Activated CD8-positive, alpha-beta T cell treated with anti-CD3 and anti-CD28 coated beads for 36 hours (primary cell): ENCODE data around the gene COL5A1. TPM values are rescaled to one million over a fixed set of nuclear protein-coding genes. Genes with fewer than 3 reads are reported as not detected.

Experiments
- ATAC-seq: fragments of 200-7000 bp; cut with Tn5 transposase; one replicate; pipeline ENCODE4 v1.10.0; 2021; ENCODE audit warnings: mild to moderate bottlenecking, moderate library complexity
- CTCF ChIA-PET: fragments of 350-600 bp; sonication (Branson Sonifier 250); formaldehyde crosslinking; loops from one replicate; lab custom pipeline; 2021; ENCODE audit warnings: antibody characterized with exemption; lab: Charles Lee
- POLR2A ChIA-PET: fragments of 350-600 bp; sonication (Branson Sonifier 250); formaldehyde crosslinking; loops from one replicate; lab custom pipeline; 2021; ENCODE audit warnings: antibody characterized with exemption; lab: Charles Lee
- DNase-seq: peaks from one replicate; pipeline ENCODE4 v3.0.0-alpha.2; 2020
- H3K27ac Mint-ChIP-seq: one replicate; pipeline ENCODE4 v1.8.0; 2021; ENCODE audit warnings: mild to moderate bottlenecking, mixed read lengths
- H3K27me3 Mint-ChIP-seq: one replicate; pipeline ENCODE4 v1.8.0; 2021; ENCODE audit warnings: mixed read lengths
- H3K36me3 Mint-ChIP-seq: one replicate; pipeline ENCODE4 v1.8.0; 2021; ENCODE audit warnings: low read depth, mixed read lengths
- H3K4me1 Mint-ChIP-seq: one replicate; pipeline ENCODE4 v1.8.0; 2021; ENCODE audit warnings: low read depth, mixed read lengths
- H3K4me3 Mint-ChIP-seq: one replicate; pipeline ENCODE4 v1.8.0; 2021; ENCODE audit warnings: mild to moderate bottlenecking, moderate library complexity, mixed read lengths
- H3K9me3 Mint-ChIP-seq: one replicate; pipeline ENCODE4 v1.8.0; 2021; ENCODE audit warnings: mixed read lengths
- CTCF ChIP-seq: fragments of 200-600 bp; IDR thresholded peaks from one replicate; pipeline ENCODE4 v1.8.0; 2022; ENCODE audit warnings: antibody characterized with exemption, mild to moderate bottlenecking
- intact Hi-C: fragments of 100-400 bp; cut with micrococcal nuclease; formaldehyde crosslinking; loops from one replicate; pipeline ENCODE4 v1.10.0; 2022
- total RNA-seq, 2 experiments: library from RNA; stranded (reverse); gene quantifications; one replicate each; pipeline ENCODE4 v1.2.3, GENCODE V29; 2021

COL5A1 gene
- total RNA-seq, 2 experiments from 2014 or later, result 0.29 to 0.34 TPM

DNA sequence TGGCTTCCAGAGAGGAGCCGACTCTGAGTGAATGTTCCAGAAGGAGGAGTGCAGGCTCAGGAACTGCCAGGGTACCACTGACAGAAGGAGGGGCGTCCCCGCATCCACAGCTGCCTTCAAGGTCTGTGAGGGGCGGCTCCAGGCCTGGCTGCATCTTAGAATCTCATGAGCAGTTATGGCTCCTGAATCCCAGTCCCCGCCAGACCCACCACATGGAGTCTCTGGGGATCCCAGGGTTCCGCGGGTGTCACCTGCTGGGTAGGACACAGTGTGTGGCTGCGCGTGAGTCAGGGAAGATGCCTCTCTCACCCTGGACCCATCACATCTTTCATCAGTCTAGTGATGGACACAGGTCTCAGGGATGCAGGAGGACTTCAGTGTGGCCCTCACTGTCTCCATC is 79.2 kb downstream of the COL5A1 start:
- DNase-seq (no peak), ATAC-seq (no peak)
- Mint-ChIP-seq H3K36me3 (no peaks in the 10 kb centered on the region), H3K27me3 (peaks cover 6% of the 10 kb centered on the region), H3K27ac (no peak overlapping the region), H3K4me3 (no peak overlapping the region), H3K9me3 (no peaks in the 10 kb centered on the region), H3K4me1 (peaks cover 6% of the 10 kb centered on the region)
- ChIA-PET CTCF (no interaction called here), POLR2A (no interaction called here)
- no peak for TF ChIP-seq CTCF
- intact Hi-C loops, result no loop called here

GRCh38 chr9:134721344-134721743 is 79.7 kb downstream of the COL5A1 start:
- no peak overlapping the region for H3K27ac Mint-ChIP-seq
- no peak for TF ChIP-seq CTCF
- DNase-seq, result no peak
- intact Hi-C loops, result no loop called here
- H3K27me3 Mint-ChIP-seq, result peaks cover 6% of the 10 kb centered on the region
- ChIA-PET CTCF (no interaction called here), POLR2A (no interaction called here)
- H3K4me3 Mint-ChIP-seq, result no peak overlapping the region
- H3K36me3 Mint-ChIP-seq, result no peaks in the 10 kb centered on the region
- peaks cover 6% of the 10 kb centered on the region for H3K4me1 Mint-ChIP-seq
- ATAC-seq, result no peak
- no peaks in the 10 kb centered on the region for H3K9me3 Mint-ChIP-seq

GRCh38 chr9:134722120-134722701 is 80.6 kb downstream of the COL5A1 start:
- DNase-seq (no peak), ATAC-seq (no peak)
- Mint-ChIP-seq H3K9me3 (no peaks in the 10 kb centered on the region), H3K4me1 (peaks cover 6% of the 10 kb centered on the region), H3K36me3 (no peaks in the 10 kb centered on the region), H3K4me3 (no peak overlapping the region), H3K27ac (no peak overlapping the region), H3K27me3 (peaks cover 6% of the 10 kb centered on the region)
- ChIA-PET POLR2A (no interaction called here), CTCF (no interaction called here)
- no peak for TF ChIP-seq CTCF
- intact Hi-C loops, result no loop called here

- H3K4me3 Mint-ChIP-seq, result no peak overlapping the region
- no peak for ATAC-seq
- POLR2A ChIA-PET, result no interaction called here
Observed at GRCh38 chr9:134723037-134723436, 81.4 kb downstream of the COL5A1 start.

More at GRCh38 chr9:134723037-134723436, 81.4 kb downstream of the COL5A1 start:
- H3K27ac Mint-ChIP-seq, result no peak overlapping the region
- DNase-seq, result no peak
- H3K36me3 Mint-ChIP-seq, result no peaks in the 10 kb centered on the region
- peaks cover 6% of the 10 kb centered on the region for H3K4me1 Mint-ChIP-seq
- peaks cover 6% of the 10 kb centered on the region for H3K27me3 Mint-ChIP-seq
- TF ChIP-seq CTCF, result no peak
- no peaks in the 10 kb centered on the region for H3K9me3 Mint-ChIP-seq
- intact Hi-C loops, result no loop called here
- CTCF ChIA-PET, result no interaction called here
